Gastrocnemius medialis (tissue), 4 donors: ENCODE measurements around the gene NPAS3. TPM values are rescaled to one million over a fixed set of nuclear protein-coding genes. Genes with fewer than 3 reads are reported as not detected.

Experiments used
- ATAC-seq, 2 donors: fragments of 150-250 bp; one replicate each; pipeline ENCODE4 v1.9.1; 2016
- DNase-seq, 2 donors: peaks; one replicate each; pipeline ENCODE4 v3.0.0-alpha.2; 2019
- H3K27ac ChIP-seq, 4 donors: fragments of 200-600 bp; sonication (generic); 1 replicate in 1 of 4; 2 replicates in 3 of 4; pipeline ENCODE4 v1.5.1; 2016 to 2018; ENCODE audit warnings: mild to moderate bottlenecking in 2 of 4, moderate library complexity in 1 of 4
- H3K27me3 ChIP-seq, 3 donors: fragments of 200-600 bp; sonication (generic) in 2 of 3; 1 replicate in 1 of 3; 2 replicates in 2 of 3; pipeline versions ENCODE4 v1.5.1 to v1.6.0; 2016 to 2019; ENCODE audit warnings: mild to moderate bottlenecking in 1 of 3, moderate library complexity in 1 of 3
- H3K36me3 ChIP-seq, 2 donors: fragments of 200-600 bp; sonication (generic) in 1 of 2; one replicate each; pipeline ENCODE4 v1.5.1; 2017 to 2018
- H3K4me1 ChIP-seq, 2 donors: fragments of 200-600 bp; sonication (generic) in 1 of 2; one replicate each; pipeline ENCODE4 v1.5.1; 2016 to 2017; ENCODE audit warnings: mild to moderate bottlenecking in 2 of 2
- H3K4me3 ChIP-seq, 4 donors: fragments of 200-600 bp; sonication (generic) in 3 of 4; 1 replicate in 1 of 4; 2 replicates in 3 of 4; pipeline ENCODE4 v1.5.1; 2016 to 2019; ENCODE audit warnings: mild to moderate bottlenecking in 2 of 4
- H3K9me3 ChIP-seq, 3 donors: fragments of 200-600 bp; sonication (generic) in 2 of 3; 1 replicate in 1 of 3; 2 replicates in 2 of 3; pipeline ENCODE4 v1.5.1; 2016 to 2019
- CTCF ChIP-seq, 5 experiments: fragments of 450-650 bp in 3 of 5; fragments of 200-600 bp in 2 of 5; sonication (generic) in 2 of 5; IDR thresholded peaks in 4 of 5; conservative IDR thresholded peaks in 1 of 5; 1 replicate in 4 of 5; 2 replicates in 1 of 5; pipeline ENCODE4 v1.5.1; 2016 to 2019; ENCODE audit warnings: antibody characterized with exemption in 5 of 5, mild to moderate bottlenecking in 3 of 5, moderate library complexity in 3 of 5
- POLR2A ChIP-seq, 2 donors: fragments of 450-650 bp; IDR thresholded peaks; one replicate each; pipeline ENCODE4 v1.6.1; 2017; ENCODE audit warnings: antibody characterized with exemption in 2 of 2, mild to moderate bottlenecking in 2 of 2, moderate library complexity in 2 of 2
- in situ Hi-C, 4 donors: fragments of 200-750 bp; cut with MboI; loops; one replicate each; pipeline versions ENCODE4 v1.15.0 to v1.8.0; 2017; ENCODE audit warnings: low sequenced_read_pairs in 4 of 4
- intact Hi-C: fragments of 100-400 bp; cut with DNase I; formaldehyde crosslinking; loops from one replicate; pipeline ENCODE4 v1.15.1; 2023; ENCODE audit warnings: low total_unique reads
- total RNA-seq, 4 donors: library from RNA; depleted of rRNA; stranded (reverse); fragments of >200 nt; gene quantifications; one replicate each; pipeline versions ENCODE4 v1.1.0 to v1.2.3, GENCODE V29; 2016

Gene NPAS3
- total RNA-seq, 4 donors from 2014 or later = 0.82 to 1.00 TPM; not detected in 2

GRCh38 chr14:32984241-32984930, 45.7 kb downstream of the NPAS3 start:
- in situ Hi-C loops = no loop called here

GRCh38 chr14:32985866-32986265, 47.2 kb downstream of the NPAS3 start:
- intact Hi-C loops (no loop called here), in situ Hi-C loops (no loop called here)
- Histone ChIP-seq H3K4me3 (peak overlapping the region in 1 of 4 donors; percentile 4), H3K36me3 (no peaks in the 10 kb centered on the region), H3K27ac (peak overlapping the region in 1 of 4 donors; percentile 39), H3K4me1 (peaks cover 0 to 5% of the 10 kb centered on the region in 2 donors), H3K9me3 (no peaks in the 10 kb centered on the region), H3K27me3 (no peaks in the 10 kb centered on the region)
- DNase-seq (peak; percentile 21 to 24), ATAC-seq (peak; percentile 88 to 90)
- TF ChIP-seq POLR2A (IDR thresholded peaks at IDR 0.05) (no peak), CTCF (IDR thresholded peaks at IDR 0.05 in 4 of 5, conservative IDR thresholded peaks at IDR 0.05 in 1 of 5) (no peak)

More at GRCh38 chr14:32984241-32984930, 45.7 kb downstream of the NPAS3 start:
- H3K27ac ChIP-seq = no peak overlapping the region
- ATAC-seq (no peak), DNase-seq (no peak)
- TF ChIP-seq CTCF (IDR thresholded peaks at IDR 0.05 in 4 of 5, conservative IDR thresholded peaks at IDR 0.05 in 1 of 5) (no peak), POLR2A (IDR thresholded peaks at IDR 0.05) (no peak)
- H3K27me3 ChIP-seq = no peaks in the 10 kb centered on the region
- peaks cover 0 to 5% of the 10 kb centered on the region in 2 donors for H3K4me1 ChIP-seq
- no peaks in the 10 kb centered on the region for H3K9me3 ChIP-seq
- intact Hi-C loops = no loop called here
- H3K4me3 ChIP-seq = no peak overlapping the region
- no peaks in the 10 kb centered on the region for H3K36me3 ChIP-seq

GRCh38 chr14:32986791-32987540, 48.3 kb downstream of the NPAS3 start:
- ATAC-seq (peak in 1 of 2 donors; percentile 12), DNase-seq (no peak)
- Histone ChIP-seq H3K27me3 (no peaks in the 10 kb centered on the region), H3K4me1 (peaks cover 0 to 5% of the 10 kb centered on the region in 2 donors), H3K4me3 (peak overlapping the region in 1 of 4 donors; percentile 5), H3K27ac (no peak overlapping the region), H3K36me3 (no peaks in the 10 kb centered on the region), H3K9me3 (no peaks in the 10 kb centered on the region)
- intact Hi-C loops = no loop called here
- in situ Hi-C loops = no loop called here
- TF ChIP-seq POLR2A (IDR thresholded peaks at IDR 0.05) (no peak), CTCF (IDR thresholded peaks at IDR 0.05 in 4 of 5, conservative IDR thresholded peaks at IDR 0.05 in 1 of 5) (no peak)

- in situ Hi-C loops = no loop called here
- Histone ChIP-seq H3K36me3 (no peaks in the 10 kb centered on the region), H3K27ac (no peak overlapping the region), H3K4me1 (no peaks in the 10 kb centered on the region), H3K9me3 (no peaks in the 10 kb centered on the region), H3K4me3 (no peak overlapping the region), H3K27me3 (no peaks in the 10 kb centered on the region)
- TF ChIP-seq CTCF (IDR thresholded peaks at IDR 0.05 in 4 of 5, conservative IDR thresholded peaks at IDR 0.05 in 1 of 5) (no peak), POLR2A (IDR thresholded peaks at IDR 0.05) (no peak)
- no peak for DNase-seq
- intact Hi-C loops = no loop called here
- no peak for ATAC-seq
These were observed 53.0 kb downstream of the NPAS3 start for GRCh38 chr14:32991691-32992090.
